Measurements from ENCODE around the gene PRKAR1B. TPM values are rescaled to one million over a fixed set of nuclear protein-coding genes. Genes with fewer than 3 reads are reported as not detected.

PRKAR1B gene
- total and polyA plus RNA-seq, 2 donors (not counting 1 experiment from before 2014, with no cell fraction given), result 4.5 to 8.6 TPM

GRCh38 chr7:522071-522950 lies 204.8 kb downstream of the PRKAR1B start:
- no peaks in the 10 kb centered on the region for H3K36me3 ChIP-seq (replicated peaks in 1 of 2; ENCODE audit: control extremely low read depth in 1 of 2, control insufficient read depth in 1 of 2, extremely low read depth in 1 of 2, insufficient read depth in 2 of 2, low read length in 1 of 2)
- CTCF ChIA-PET, result no interaction called here
- under 1% methylated on average over 80 of the region's 91 CpGs for WGBS (ENCODE audit: insufficient coverage)
- peak overlapping the region; percentile 82 for H3K4me3 Mint-ChIP-seq
- no peak for TF ChIP-seq EZH2 (IDR thresholded peaks at IDR 0.05; ENCODE audit: borderline replicate concordance, insufficient read depth, low read depth, low read length, poor library complexity, severe bottlenecking)
- peak; percentile 17 for TF ChIP-seq CTCF (IDR thresholded peaks at IDR 0.05)
- peaks cover 33 to 40% of the 10 kb centered on the region in 2 donors for H3K4me1 ChIP-seq (ENCODE audit: control insufficient read depth in 2 of 2, insufficient read depth in 2 of 2, low read length in 2 of 2)
- POLR2A ChIA-PET, result no interaction called here
- peak overlapping the region in 4 of 5 experiments; percentile 26 to 54 (median 43) for H3K4me3 ChIP-seq (ENCODE audit: control extremely low read depth in 1 of 5, extremely low read depth in 1 of 5, insufficient read depth in 1 of 5, low read depth in 2 of 5, low read length in 4 of 5)
- no peak overlapping the region for H3K27ac ChIP-seq (ENCODE audit: low read length in 2 of 2)
- peak overlapping the region; percentile 49 for H2AFZ ChIP-seq (ENCODE audit: insufficient read depth, low read depth, low read length, poor library complexity, severe bottlenecking)
- H3K79me2 ChIP-seq (ENCODE audit: control insufficient read depth, insufficient read depth, low read length), result no peaks in the 10 kb centered on the region
- peaks cover 0 to 40% (median 15%) of the 10 kb centered on the region in 4 experiments for H3K27me3 ChIP-seq (replicated peaks in 1 of 4; ENCODE audit: control extremely low read depth in 1 of 4, control insufficient read depth in 3 of 4, insufficient read depth in 4 of 4, low read length in 3 of 4)
- H3K27ac Mint-ChIP-seq, result peak overlapping the region; percentile 46
- H3K9me3 Mint-ChIP-seq (ENCODE audit: insufficient read depth), result no peaks in the 10 kb centered on the region
- intact Hi-C loops (cut with micrococcal nuclease), result loop anchor here (2.0 kb wide), 1 partner anchor 78 kb away; no protein-coding TSS in a partner anchor
- no peaks in the 10 kb centered on the region for H4K20me1 ChIP-seq (ENCODE audit: control insufficient read depth, insufficient read depth, low read length, poor library complexity, severe bottlenecking)
- peak; percentile 29 for ATAC-seq (ENCODE audit: low read depth)
- peaks cover 14% of the 10 kb centered on the region for H3K27me3 Mint-ChIP-seq
- DNase-seq, result peak; percentile 78
- H3K9me3 ChIP-seq (ENCODE audit: control extremely low read depth in 1 of 3, control insufficient read depth in 2 of 3, insufficient read depth in 1 of 3, low read length in 2 of 3), result peaks cover 0 to 12% (median 0%) of the 10 kb centered on the region in 3 donors
- H3K4me2 ChIP-seq (replicated peaks; ENCODE audit: low read depth, low read length, poor library complexity, severe bottlenecking), result peak overlapping the region; percentile 88
- peaks cover 20% of the 10 kb centered on the region for H3K4me1 Mint-ChIP-seq
- peak overlapping the region; percentile 46 for H3K9ac ChIP-seq (ENCODE audit: low read length)

Data from B cell (primary cell).